IPS-15b (cell line): ENCODE data around the gene IL6R.
"Not testable (repeated sequence)": the region's sequence is repeated elsewhere in the genome, so short reads cannot be mapped to it uniquely, and the experiment has no call there.

Experiments
- H3K27me3 ChIP-seq: one replicate; pipeline ENCODE4 v1.6.1; 2013; ENCODE audit warnings: low read length; ENCODE audit not compliant: control insufficient read depth, insufficient read depth
- H3K36me3 ChIP-seq: one replicate; pipeline ENCODE4 v1.6.1; 2013; ENCODE audit warnings: low read length; ENCODE audit not compliant: control insufficient read depth, insufficient read depth
- H3K4me1 ChIP-seq: one replicate; pipeline ENCODE4 v1.6.1; 2013; ENCODE audit warnings: mild to moderate bottlenecking, low read length; ENCODE audit not compliant: control insufficient read depth, insufficient read depth
- H3K4me3 ChIP-seq: one replicate; pipeline ENCODE4 v1.5.1; 2013; ENCODE audit warnings: low read depth, low read length
- H3K9ac ChIP-seq: one replicate; pipeline ENCODE4 v1.6.1; 2013; ENCODE audit warnings: low read depth, mild to moderate bottlenecking, low read length
- H3K9me3 ChIP-seq: one replicate; pipeline ENCODE4 v1.6.1; 2013; ENCODE audit warnings: mild to moderate bottlenecking, low read length; ENCODE audit not compliant: control insufficient read depth, insufficient read depth

Gene IL6R

GRCh38 chr1:154404984-154405746 is at the start of gene IL6R:
IL6R (plus strand) TSS chr1:154405343; CDS start chr1:154405630, 287 bp downstream.
- H3K9ac ChIP-seq, result peak within 1 kb of the TSS; percentile 73
- no peaks in the 10 kb centered on the region for H3K9me3 ChIP-seq
- H3K4me1 ChIP-seq, result peaks cover 3% of the 10 kb centered on the region
- no peaks in the 10 kb centered on the region for H3K36me3 ChIP-seq
- peaks cover 37% of the 10 kb centered on the region for H3K27me3 ChIP-seq
- H3K4me3 ChIP-seq, result peak within 1 kb of the TSS; percentile 62

- H3K27me3 ChIP-seq, result peaks cover 3% of the 10 kb centered on the region
- H3K36me3 ChIP-seq, result no peaks in the 10 kb centered on the region
- H3K9me3 ChIP-seq, result peaks cover 3% of the 10 kb centered on the region
- H3K9ac ChIP-seq, result no peak overlapping the region
- peaks cover 2% of the 10 kb centered on the region for H3K4me1 ChIP-seq
- H3K4me3 ChIP-seq, result no peak overlapping the region
Observed at GRCh38 chr1:154358519-154358918, 46.6 kb upstream of the IL6R start.

GRCh38 chr1:154360288-154360687 is 44.9 kb upstream of the IL6R start:
- H3K36me3 ChIP-seq, result no peaks in the 10 kb centered on the region
- no peaks in the 10 kb centered on the region for H3K27me3 ChIP-seq
- H3K9me3 ChIP-seq, result peaks cover 3% of the 10 kb centered on the region
- H3K9ac ChIP-seq, result no peak overlapping the region
- no peaks in the 10 kb centered on the region for H3K4me1 ChIP-seq
- H3K4me3 ChIP-seq, result no peak overlapping the region

- not testable (repeated sequence) for H3K4me1 ChIP-seq, H3K27me3 ChIP-seq, H3K9ac ChIP-seq, H3K4me3 ChIP-seq, H3K36me3 ChIP-seq, H3K9me3 ChIP-seq
Observed at GRCh38 chr1:154360881-154361280, 44.3 kb upstream of the IL6R start.

- Histone ChIP-seq H3K4me1 (no peaks in the 10 kb centered on the region), H3K36me3 (no peaks in the 10 kb centered on the region), H3K4me3 (no peak overlapping the region), H3K27me3 (no peaks in the 10 kb centered on the region), H3K9ac (no peak overlapping the region), H3K9me3 (peaks cover 3% of the 10 kb centered on the region)
Observed at GRCh38 chr1:154361357-154361756, 43.8 kb upstream of the IL6R start.

- no peaks in the 10 kb centered on the region for H3K36me3 ChIP-seq
- H3K9ac ChIP-seq, result no peak overlapping the region
- H3K9me3 ChIP-seq, result no peaks in the 10 kb centered on the region
- H3K27me3 ChIP-seq, result no peaks in the 10 kb centered on the region
- H3K4me1 ChIP-seq, result no peaks in the 10 kb centered on the region
- H3K4me3 ChIP-seq, result no peak overlapping the region
Observed at GRCh38 chr1:154371436-154371835, 33.7 kb upstream of the IL6R start.

GRCh38 chr1:154373777-154374357 is 31.3 kb upstream of the IL6R start:
- H3K4me1 ChIP-seq, H3K9ac ChIP-seq, H3K27me3 ChIP-seq, H3K9me3 ChIP-seq, H3K4me3 ChIP-seq, H3K36me3 ChIP-seq: not testable (repeated sequence)

GRCh38 chr1:154379301-154379700 is 25.8 kb upstream of the IL6R start:
- H3K36me3 ChIP-seq, result no peaks in the 10 kb centered on the region
- no peaks in the 10 kb centered on the region for H3K27me3 ChIP-seq

GRCh38 chr1:154384650-154385489 is 20.3 kb upstream of the IL6R start:
- Histone ChIP-seq H3K9ac (no peak overlapping the region), H3K4me3 (no peak overlapping the region), H3K9me3 (no peaks in the 10 kb centered on the region), H3K36me3 (no peaks in the 10 kb centered on the region), H3K27me3 (no peaks in the 10 kb centered on the region), H3K4me1 (peaks cover 6% of the 10 kb centered on the region)

More at GRCh38 chr1:154379301-154379700, 25.8 kb upstream of the IL6R start:
- H3K9ac ChIP-seq, result no peak overlapping the region
- no peaks in the 10 kb centered on the region for H3K4me1 ChIP-seq
- H3K9me3 ChIP-seq, result no peaks in the 10 kb centered on the region
- H3K4me3 ChIP-seq, result no peak overlapping the region

- Histone ChIP-seq H3K36me3 (no peaks in the 10 kb centered on the region), H3K27me3 (no peaks in the 10 kb centered on the region), H3K4me3 (no peak overlapping the region), H3K9me3 (no peaks in the 10 kb centered on the region), H3K9ac (no peak overlapping the region), H3K4me1 (peaks cover 6% of the 10 kb centered on the region)
Observed at GRCh38 chr1:154386643-154387352, 18.3 kb upstream of the IL6R start.

- H3K9ac ChIP-seq, result no peak overlapping the region
- no peak overlapping the region for H3K4me3 ChIP-seq
- H3K9me3 ChIP-seq, result no peaks in the 10 kb centered on the region
- H3K4me1 ChIP-seq, result no peaks in the 10 kb centered on the region
- H3K27me3 ChIP-seq, result no peaks in the 10 kb centered on the region
- H3K36me3 ChIP-seq, result no peaks in the 10 kb centered on the region
Observed at GRCh38 chr1:154391086-154391770, 13.9 kb upstream of the IL6R start.
